Gastrocnemius medialis (tissue), 4 donors: Measurements from ENCODE around the gene B4GALT3.

Experiments used
- CTCF ChIP-seq, 5 experiments: fragments of 450-650 bp in 3 of 5; fragments of 200-600 bp in 2 of 5; sonication (generic) in 2 of 5; IDR thresholded peaks in 4 of 5; conservative IDR thresholded peaks in 1 of 5; 1 replicate in 4 of 5; 2 replicates in 1 of 5; pipeline ENCODE4 v1.5.1; 2016 to 2019; ENCODE audit warnings: antibody characterized with exemption in 5 of 5, mild to moderate bottlenecking in 3 of 5, moderate library complexity in 3 of 5
- POLR2A ChIP-seq, 2 donors: fragments of 450-650 bp; IDR thresholded peaks; one replicate each; pipeline ENCODE4 v1.6.1; 2017; ENCODE audit warnings: antibody characterized with exemption in 2 of 2, mild to moderate bottlenecking in 2 of 2, moderate library complexity in 2 of 2

- TF ChIP-seq CTCF (IDR thresholded peaks at IDR 0.05 in 4 of 5, conservative IDR thresholded peaks at IDR 0.05 in 1 of 5) (no peak), POLR2A (IDR thresholded peaks at IDR 0.05) (no peak)
These were observed 37.1 kb upstream of the B4GALT3 start for GRCh38 chr1:161214369-161214768.
